Activated CD8-positive, alpha-beta memory T cell treated with anti-CD3 and anti-CD28 coated beads for 24 hours (primary cell): ENCODE results near the gene ZNF831.

ENCODE experiments used
- DNase-seq: peaks from one replicate; pipeline ENCODE4 v3.0.0-alpha.2; 2020

Gene ZNF831

GRCh38 chr20:59163631-59164530 is at the start of gene ZNF831:
Gene ZNF831 (plus strand): TSS chr20:59163821. CDS start chr20:59191020, 27,199 bp downstream.
- no peak for DNase-seq

GRCh38 chr20:59117526-59117925 is 46.1 kb upstream of the ZNF831 start:
- no peak for DNase-seq

GRCh38 chr20:59118855-59119254 is 44.8 kb upstream of the ZNF831 start:
- no peak for DNase-seq

- DNase-seq = no peak
Observed at GRCh38 chr20:59120491-59120890, 43.1 kb upstream of the ZNF831 start.

GRCh38 chr20:59120919-59121318 is 42.7 kb upstream of the ZNF831 start:
- no peak for DNase-seq

- peak; percentile 64 for DNase-seq
Observed at GRCh38 chr20:59121714-59122565, 41.7 kb upstream of the ZNF831 start.

GRCh38 chr20:59122566-59122919 is 41.1 kb upstream of the ZNF831 start:
- no peak for DNase-seq

GRCh38 chr20:59123011-59123677 is 40.5 kb upstream of the ZNF831 start:
- peak; percentile 79 for DNase-seq

- peak; percentile 54 for DNase-seq
Observed at GRCh38 chr20:59123678-59124255, 39.9 kb upstream of the ZNF831 start.

GRCh38 chr20:59124296-59125029 is 39.2 kb upstream of the ZNF831 start:
- DNase-seq = peak; percentile 59

GRCh38 chr20:59125332-59125731 is 38.3 kb upstream of the ZNF831 start:
- peak; percentile 0 for DNase-seq

- DNase-seq = peak; percentile 30
Observed at GRCh38 chr20:59125836-59126235, 37.8 kb upstream of the ZNF831 start.

- no peak for DNase-seq
Observed at GRCh38 chr20:59127839-59128238, 35.8 kb upstream of the ZNF831 start.

- no peak for DNase-seq
Observed at GRCh38 chr20:59131551-59132285, 31.9 kb upstream of the ZNF831 start.

GRCh38 chr20:59134182-59134581 is 29.4 kb upstream of the ZNF831 start:
- DNase-seq = no peak

GRCh38 chr20:59135093-59135492 is 28.5 kb upstream of the ZNF831 start:
- no peak for DNase-seq

GRCh38 chr20:59136027-59136426 is 27.6 kb upstream of the ZNF831 start:
- DNase-seq = no peak

GRCh38 chr20:59137532-59137931 is 26.1 kb upstream of the ZNF831 start:
- DNase-seq = no peak

- no peak for DNase-seq
Observed at GRCh38 chr20:59138114-59138748, 25.4 kb upstream of the ZNF831 start.

- DNase-seq = no peak
Observed at GRCh38 chr20:59139998-59140397, 23.6 kb upstream of the ZNF831 start.
